ENCODE measurements around the gene NPEPL1.

Gene NPEPL1

DNA sequence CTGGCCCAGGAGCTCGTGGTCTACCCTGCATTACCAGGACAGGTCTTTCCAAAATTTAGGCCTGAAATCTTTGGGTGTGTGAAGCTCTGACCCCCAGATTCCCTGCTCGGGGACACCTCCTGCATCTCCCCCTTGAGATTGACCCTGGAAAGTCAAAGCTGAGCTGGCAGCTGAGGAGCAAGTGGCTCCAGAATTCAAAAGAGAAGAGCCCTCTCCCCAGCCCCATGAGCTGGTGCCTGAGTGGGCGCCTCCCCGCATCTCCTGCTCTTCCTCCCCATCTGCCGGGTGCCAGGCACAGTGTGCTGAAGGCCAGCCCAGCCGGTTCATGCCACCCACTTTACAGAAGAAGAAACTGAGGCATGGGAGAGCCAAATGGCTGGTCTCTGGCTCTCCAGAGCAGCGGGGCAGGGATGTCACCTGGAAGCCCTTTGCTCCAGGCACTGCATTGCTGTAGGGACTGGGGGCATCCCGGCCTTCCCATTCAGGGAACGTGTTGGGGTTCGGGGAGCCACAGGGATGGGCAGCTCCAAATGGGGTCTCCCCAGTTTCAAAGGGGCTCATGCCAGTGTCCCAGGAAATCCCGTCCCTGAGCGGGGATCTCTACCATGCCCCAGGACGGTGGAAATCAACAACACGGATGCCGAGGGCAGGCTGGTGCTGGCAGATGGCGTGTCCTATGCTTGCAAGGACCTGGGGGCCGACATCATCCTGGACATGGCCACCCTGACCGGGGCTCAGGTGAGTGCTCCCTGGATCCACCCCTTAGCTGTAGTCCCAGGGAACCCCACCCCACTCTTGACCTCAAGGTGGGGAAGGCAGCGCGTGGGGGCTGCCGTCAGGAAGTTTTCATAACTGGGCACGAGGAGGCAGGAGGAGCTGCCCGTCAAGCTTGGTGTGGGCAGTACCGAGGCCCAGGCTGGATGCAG, 20.5 kb downstream of the NPEPL1 start:
- DNase-seq (ENCODE audit: low read depth), result no peak
- no peak overlapping the region for H3K4me3 ChIP-seq (ENCODE audit: low read length)
- TF ChIP-seq, protein P1, sequence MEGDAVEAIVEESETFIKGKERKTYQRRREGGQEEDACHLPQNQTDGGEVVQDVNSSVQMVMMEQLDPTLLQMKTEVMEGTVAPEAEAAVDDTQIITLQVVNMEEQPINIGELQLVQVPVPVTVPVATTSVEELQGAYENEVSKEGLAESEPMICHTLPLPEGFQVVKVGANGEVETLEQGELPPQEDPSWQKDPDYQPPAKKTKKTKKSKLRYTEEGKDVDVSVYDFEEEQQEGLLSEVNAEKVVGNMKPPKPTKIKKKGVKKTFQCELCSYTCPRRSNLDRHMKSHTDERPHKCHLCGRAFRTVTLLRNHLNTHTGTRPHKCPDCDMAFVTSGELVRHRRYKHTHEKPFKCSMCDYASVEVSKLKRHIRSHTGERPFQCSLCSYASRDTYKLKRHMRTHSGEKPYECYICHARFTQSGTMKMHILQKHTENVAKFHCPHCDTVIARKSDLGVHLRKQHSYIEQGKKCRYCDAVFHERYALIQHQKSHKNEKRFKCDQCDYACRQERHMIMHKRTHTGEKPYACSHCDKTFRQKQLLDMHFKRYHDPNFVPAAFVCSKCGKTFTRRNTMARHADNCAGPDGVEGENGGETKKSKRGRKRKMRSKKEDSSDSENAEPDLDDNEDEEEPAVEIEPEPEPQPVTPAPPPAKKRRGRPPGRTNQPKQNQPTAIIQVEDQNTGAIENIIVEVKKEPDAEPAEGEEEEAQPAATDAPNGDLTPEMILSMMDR (conservative IDR thresholded peaks at IDR 0.05; ENCODE audit: low read length), result no peak

DNA sequence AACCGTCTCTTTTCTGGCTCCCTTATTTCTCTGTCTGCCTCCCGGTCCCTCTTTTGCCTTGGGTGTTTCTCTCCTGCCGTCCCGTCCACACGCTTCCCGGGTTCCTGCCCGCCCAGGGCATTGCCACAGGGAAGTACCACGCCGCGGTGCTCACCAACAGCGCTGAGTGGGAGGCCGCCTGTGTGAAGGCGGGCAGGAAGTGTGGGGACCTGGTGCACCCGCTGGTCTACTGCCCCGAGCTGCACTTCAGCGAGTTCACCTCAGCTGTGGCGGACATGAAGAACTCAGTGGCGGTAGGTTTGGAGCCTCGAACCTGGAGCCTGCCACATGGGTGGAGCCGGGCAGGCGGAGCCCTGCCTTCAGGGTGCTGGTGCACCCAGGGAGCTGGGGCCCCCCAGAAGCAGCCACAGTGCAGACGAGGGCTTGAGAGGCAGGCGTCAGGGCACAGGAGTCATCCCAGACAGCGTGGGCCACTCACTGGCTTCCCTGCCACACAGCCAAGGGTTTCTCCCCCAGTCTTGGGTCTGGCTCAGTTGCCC, 21.3 kb downstream of the NPEPL1 start:
- H3K4me3 ChIP-seq (ENCODE audit: low read length), result no peak overlapping the region
- DNase-seq (ENCODE audit: low read depth), result no peak
- TF ChIP-seq, protein P1 (conservative IDR thresholded peaks at IDR 0.05; ENCODE audit: low read length), result no peak

DNA sequence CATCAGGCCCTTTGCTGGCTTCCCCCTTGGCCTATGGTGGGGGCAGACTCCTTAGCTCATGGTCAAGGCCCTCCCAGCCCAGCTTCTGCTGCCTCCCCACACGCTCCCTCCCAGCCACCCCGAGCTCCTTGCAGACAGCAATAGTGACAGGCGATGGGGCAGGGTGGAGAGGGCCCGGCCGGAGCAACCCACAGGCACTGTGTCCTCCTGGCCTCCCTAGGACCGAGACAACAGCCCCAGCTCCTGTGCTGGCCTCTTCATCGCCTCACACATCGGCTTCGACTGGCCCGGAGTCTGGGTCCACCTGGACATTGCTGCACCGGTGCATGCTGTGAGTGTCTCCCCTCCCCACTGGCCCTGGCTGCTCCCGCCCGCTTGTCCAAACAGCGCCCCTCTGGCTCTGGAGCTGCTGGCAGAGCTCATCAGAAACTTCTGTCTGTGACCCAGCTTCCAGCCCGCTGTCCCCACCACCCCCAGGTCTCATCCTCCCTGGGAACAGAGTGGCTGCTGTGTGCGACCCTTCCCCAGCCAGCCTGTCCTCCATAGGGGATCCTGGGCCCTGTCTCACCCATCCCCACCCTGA, 21.8 kb downstream of the NPEPL1 start:
- no peak for DNase-seq (ENCODE audit: low read depth)
- no peak overlapping the region for H3K4me3 ChIP-seq (ENCODE audit: low read length)
- TF ChIP-seq, protein P1 (conservative IDR thresholded peaks at IDR 0.05; ENCODE audit: low read length), result no peak

DNA sequence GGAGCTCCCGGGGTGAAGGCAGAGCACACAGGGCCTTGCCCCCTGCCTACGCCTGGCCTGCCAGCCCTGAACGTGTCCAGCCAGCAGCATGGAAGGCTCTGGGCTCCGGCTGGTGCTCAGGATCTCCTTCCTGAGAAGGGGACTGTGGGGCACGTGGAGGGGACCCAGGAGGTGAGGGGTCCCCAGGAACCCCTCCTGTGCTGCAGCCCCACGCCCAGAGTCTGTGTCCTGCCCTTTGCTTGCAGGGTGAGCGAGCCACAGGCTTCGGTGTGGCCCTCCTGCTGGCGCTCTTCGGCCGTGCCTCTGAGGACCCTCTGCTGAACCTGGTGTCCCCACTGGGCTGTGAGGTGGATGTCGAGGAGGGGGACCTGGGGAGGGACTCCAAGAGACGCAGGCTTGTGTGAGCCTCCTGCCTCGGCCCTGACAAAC, 22.3 kb downstream of the NPEPL1 start:
- no peak for DNase-seq (ENCODE audit: low read depth)
- TF ChIP-seq, protein P1 (conservative IDR thresholded peaks at IDR 0.05; ENCODE audit: low read length), result no peak
- H3K4me3 ChIP-seq (ENCODE audit: low read length), result no peak overlapping the region

DNA sequence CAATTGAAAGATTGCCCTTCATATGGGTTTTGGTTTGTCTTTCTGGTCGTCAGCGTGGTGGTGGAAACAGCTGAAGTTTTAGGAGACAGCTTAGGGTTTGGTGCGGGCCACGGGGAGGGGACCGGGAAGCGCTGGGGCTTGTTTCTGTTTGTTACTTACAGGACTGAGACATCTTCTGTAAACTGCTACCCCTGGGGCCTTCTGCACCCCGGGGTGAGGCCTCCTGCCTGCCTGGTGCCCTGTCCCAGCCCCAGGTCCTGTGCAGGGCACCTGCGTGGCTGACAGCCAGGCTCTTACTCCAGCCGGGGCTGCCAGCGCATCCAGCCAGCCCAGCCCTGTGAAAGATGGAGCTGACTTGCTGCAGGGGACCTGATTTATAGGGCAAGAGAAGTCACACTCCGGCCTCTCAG, 22.8 kb downstream of the NPEPL1 start:
- no peak for DNase-seq (ENCODE audit: low read depth)
- no peak overlapping the region for H3K4me3 ChIP-seq (ENCODE audit: low read length)
- TF ChIP-seq, protein P1 (conservative IDR thresholded peaks at IDR 0.05; ENCODE audit: low read length), result no peak

DNA sequence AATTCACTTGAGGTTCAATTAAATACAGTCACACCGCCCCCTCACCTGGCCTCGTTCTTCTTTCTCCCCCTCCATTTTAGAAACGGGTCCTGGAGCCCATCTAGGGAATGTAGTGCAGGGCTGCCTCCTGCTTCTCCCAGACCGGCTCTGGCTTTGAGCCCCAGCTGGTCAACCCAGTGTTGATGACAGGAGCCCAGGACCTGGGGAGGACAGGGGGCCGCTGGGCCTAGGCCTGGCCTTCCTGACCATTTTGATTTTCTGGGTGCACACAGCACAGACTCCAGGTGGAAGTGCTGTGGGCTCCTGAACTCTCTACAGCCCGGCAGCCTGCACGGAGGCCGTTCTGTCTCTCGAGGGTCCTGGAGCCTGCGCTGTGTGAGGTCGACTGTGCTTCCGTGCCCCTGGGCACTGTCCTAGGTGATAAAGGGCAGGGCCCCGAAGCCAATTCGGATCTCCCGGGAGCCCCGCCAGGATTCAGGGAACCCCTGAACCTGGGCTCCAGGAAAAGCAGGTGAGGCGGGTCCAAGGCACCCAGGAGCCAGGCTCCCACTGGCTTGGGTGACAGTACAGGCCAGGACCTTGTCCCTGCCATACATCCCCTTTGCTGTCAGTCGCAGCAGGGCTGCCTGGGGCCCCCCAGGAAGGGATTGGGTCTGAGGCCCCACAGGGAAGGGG, 23.3 kb downstream of the NPEPL1 start:
- H3K4me3 ChIP-seq (ENCODE audit: low read length), result no peak overlapping the region
- TF ChIP-seq, protein P1 (conservative IDR thresholded peaks at IDR 0.05; ENCODE audit: low read length), result no peak
- no peak for DNase-seq (ENCODE audit: low read depth)

Measured in AG10803 (cell line).